Right lobe of liver (tissue), 6 donors: ENCODE results near the gene LRP2. TPM values are rescaled to one million over a fixed set of nuclear protein-coding genes. Genes with fewer than 3 reads are reported as not detected.

ENCODE experiments used
- ATAC-seq, 4 donors: fragments of 200-7000 bp; cut with Tn5 transposase; one replicate each; pipeline ENCODE4 v1.9.1; 2020; ENCODE audit warnings: mild to moderate bottlenecking in 4 of 4, moderate library complexity in 4 of 4
- DNase-seq, 3 donors: peaks; one replicate each; pipeline ENCODE4 v3.0.0-alpha.2; 2020
- H3K27ac ChIP-seq, 3 donors: fragments of 200-600 bp; one replicate each; pipeline ENCODE4 v1.8.0; 2022
- H3K27me3 ChIP-seq, 2 donors: fragments of 200-600 bp; one replicate each; pipeline ENCODE4 v1.8.0; 2022
- H3K36me3 ChIP-seq, 4 donors: fragments of 200-600 bp; sonication (generic) in 1 of 4; one replicate each; pipeline versions ENCODE4 v1.5.1 to v1.8.0; 2017 to 2022; ENCODE audit warnings: control low read depth in 1 of 4
- H3K4me1 ChIP-seq, 4 donors: fragments of 200-600 bp; sonication (generic) in 1 of 4; one replicate each; pipeline versions ENCODE4 v1.5.1 to v1.8.0; 2017 to 2022; ENCODE audit warnings: control low read depth in 1 of 4
- H3K4me3 ChIP-seq, 3 donors: fragments of 200-600 bp; one replicate each; pipeline ENCODE4 v1.8.0; 2022
- H3K9me3 ChIP-seq, 4 donors: fragments of 200-600 bp; sonication (generic) in 1 of 4; one replicate each; pipeline versions ENCODE4 v1.5.1 to v1.8.0; 2017 to 2022; ENCODE audit warnings: control low read depth in 1 of 4
- CTCF ChIP-seq, 4 donors: fragments of 200-600 bp in 3 of 4; fragments of 450-650 bp in 1 of 4; IDR thresholded peaks; one replicate each; pipeline versions ENCODE4 v1.5.1 to v1.8.0; 2016 to 2022; ENCODE audit warnings: antibody characterized with exemption in 4 of 4, mild to moderate bottlenecking in 2 of 4
- POLR2A ChIP-seq: fragments of 450-650 bp; IDR thresholded peaks from one replicate; pipeline ENCODE4 v1.6.1; 2017; ENCODE audit warnings: antibody characterized with exemption, mild to moderate bottlenecking
- WGBS: methylation state at CpG from one replicate; pipeline ENCODE4 v1.1.6; 2018; ENCODE audit warnings: low coverage, low lambda C conversion rate; ENCODE audit not compliant: insufficient coverage; ENCODE audit errors: missing lambda C conversion rate; 5-methylcytosine and 5-hydroxymethylcytosine counted together
- intact Hi-C, 2 donors: fragments of 100-400 bp; cut with DNase I; formaldehyde crosslinking; loops; one replicate each; pipeline versions ENCODE4 v1.11.2 to v1.14.1; 2022
- total RNA-seq, 6 experiments: library from RNA; depleted of rRNA in 2 of 6; stranded (reverse); fragments of >200 nt in 2 of 6; fragmentation: NEBNext Ultra II Directional in 3 of 6; extraction: Animal tissue kit (Norgen Biotek cat#: 25700) in 3 of 6; gene quantifications; one replicate each; pipeline versions ENCODE4 v1.1.0 to v1.2.4, GENCODE V29; 2016 to 2023
- donor health status: DM: no; HTN: yes; CAD: no.
- donor health status: DM: no; HTN: no; CAD: no.
- donor health status: DM: no; HTN: no; CAD: no.
- donor health status: DM: no; HTN: yes; CAD: no.
- donor health status: DM: no; HTN: yes; CAD: no.

LRP2 gene
- total RNA-seq, 6 experiments from 2014 or later = 0.51 to 4.4 (median 1.0) TPM

GRCh38 chr2:169112841-169113240 is 249.5 kb downstream of the LRP2 start:
- Histone ChIP-seq H3K27ac (no peak overlapping the region), H3K4me3 (no peak overlapping the region), H3K36me3 (no peaks in the 10 kb centered on the region), H3K9me3 (no peaks in the 10 kb centered on the region), H3K4me1 (no peaks in the 10 kb centered on the region), H3K27me3 (no peaks in the 10 kb centered on the region)
- intact Hi-C loops = no loop called here
- DNase-seq (no peak), ATAC-seq (no peak)
- 77% methylated on average over 4 of the region's 6 CpGs for WGBS
- TF ChIP-seq POLR2A (no peak), CTCF (IDR thresholded peaks at IDR 0.05) (no peak)

DNA sequence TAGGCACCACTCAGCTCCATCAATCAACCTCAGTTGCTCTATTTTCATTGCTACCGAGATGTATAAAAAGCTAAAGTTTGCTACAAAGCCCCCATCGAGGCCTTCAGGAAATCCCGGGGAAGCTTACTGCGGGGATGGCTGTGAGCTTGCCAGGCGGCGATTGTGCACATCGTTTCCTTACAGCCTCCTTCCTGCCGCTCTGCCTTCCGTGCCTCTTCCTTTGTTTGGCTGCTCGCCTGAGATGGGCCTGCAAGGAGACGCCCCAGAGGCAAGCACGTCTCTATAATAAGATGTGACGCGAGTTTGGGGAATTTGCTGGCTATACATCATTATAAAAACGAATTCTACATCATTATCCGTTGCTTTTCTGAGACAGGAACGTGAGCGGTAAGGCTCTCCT is 251.4 kb downstream of the LRP2 start:
- no peaks in the 10 kb centered on the region for H3K9me3 ChIP-seq
- H3K27me3 ChIP-seq = no peaks in the 10 kb centered on the region
- intact Hi-C loops = no loop called here
- TF ChIP-seq POLR2A (no peak), CTCF (IDR thresholded peaks at IDR 0.05) (no peak)
- no peak overlapping the region for H3K27ac ChIP-seq
- WGBS = 57% methylated on average over 16 of the region's 18 CpGs
- ATAC-seq = no peak
- no peaks in the 10 kb centered on the region for H3K4me1 ChIP-seq
- H3K4me3 ChIP-seq = no peak overlapping the region
- no peak for DNase-seq
- H3K36me3 ChIP-seq = no peaks in the 10 kb centered on the region

GRCh38 chr2:169110419-169110818 is 251.9 kb downstream of the LRP2 start:
- no peak overlapping the region for H3K4me3 ChIP-seq
- no peaks in the 10 kb centered on the region for H3K27me3 ChIP-seq
- DNase-seq (no peak), ATAC-seq (no peak)
- no peak overlapping the region for H3K27ac ChIP-seq
- no peaks in the 10 kb centered on the region for H3K4me1 ChIP-seq
- 67% methylated on average over 4 of the region's 7 CpGs for WGBS
- intact Hi-C loops = no loop called here
- TF ChIP-seq CTCF (IDR thresholded peaks at IDR 0.05) = no peak
- no peaks in the 10 kb centered on the region for H3K9me3 ChIP-seq
- H3K36me3 ChIP-seq = no peaks in the 10 kb centered on the region

DNA sequence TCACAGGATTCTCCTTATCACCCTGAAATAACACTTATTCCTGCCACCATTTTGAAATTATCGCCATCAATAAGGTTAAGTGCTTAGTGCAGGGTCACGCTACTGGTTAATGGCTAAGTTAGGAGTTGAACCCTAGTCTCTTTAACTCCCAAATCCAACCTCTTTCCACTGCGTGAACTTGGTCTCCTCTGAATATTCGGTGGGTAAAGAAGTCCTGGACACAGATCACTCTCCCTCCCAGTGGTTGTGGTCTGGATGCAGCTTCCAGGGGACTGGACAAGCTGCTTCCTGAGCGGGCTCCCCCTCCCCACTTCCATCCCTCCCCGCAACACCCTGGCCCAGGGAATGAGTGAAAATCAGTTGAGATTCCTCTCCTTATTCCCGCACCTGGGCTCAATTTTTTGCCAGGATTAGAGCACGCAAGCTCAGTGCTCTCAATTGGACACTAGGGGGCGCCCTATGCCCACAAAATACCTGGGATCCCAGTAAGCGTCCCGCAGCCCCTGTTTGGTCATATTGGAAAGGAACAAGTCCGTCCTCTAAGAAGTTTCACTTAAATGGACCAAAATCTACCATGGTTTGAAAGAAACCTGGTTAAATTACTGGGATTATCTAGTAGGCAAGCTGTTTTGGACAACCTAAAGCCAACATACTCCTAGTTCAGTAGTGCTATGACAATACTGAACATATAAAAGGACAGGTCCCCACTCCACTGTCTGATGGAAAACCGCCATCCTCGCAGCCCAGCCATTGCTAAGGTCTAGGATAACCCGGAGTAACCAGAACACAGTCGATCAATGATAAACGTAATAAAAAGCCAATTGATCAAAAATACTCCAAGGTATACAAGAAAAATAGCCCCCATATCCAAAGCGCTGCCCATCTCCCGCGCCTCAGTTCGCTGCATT is 252.6 kb downstream of the LRP2 start:
- TF ChIP-seq POLR2A (no peak), CTCF (IDR thresholded peaks at IDR 0.05) (peak; percentile 85 to 92 (median 89))
- H3K27me3 ChIP-seq = no peaks in the 10 kb centered on the region
- peak; percentile 92 to 97 (median 94) for ATAC-seq
- DNase-seq = peak; percentile 75 to 86 (median 80)
- intact Hi-C loops = no loop called here
- H3K9me3 ChIP-seq = no peaks in the 10 kb centered on the region
- H3K4me1 ChIP-seq = no peaks in the 10 kb centered on the region
- no peak overlapping the region for H3K4me3 ChIP-seq
- no peaks in the 10 kb centered on the region for H3K36me3 ChIP-seq
- WGBS = 45% methylated on average over 16 of the region's 21 CpGs
- H3K27ac ChIP-seq = no peak overlapping the region
